ENCODE data around the gene P3H2.

P3H2 gene

DNA sequence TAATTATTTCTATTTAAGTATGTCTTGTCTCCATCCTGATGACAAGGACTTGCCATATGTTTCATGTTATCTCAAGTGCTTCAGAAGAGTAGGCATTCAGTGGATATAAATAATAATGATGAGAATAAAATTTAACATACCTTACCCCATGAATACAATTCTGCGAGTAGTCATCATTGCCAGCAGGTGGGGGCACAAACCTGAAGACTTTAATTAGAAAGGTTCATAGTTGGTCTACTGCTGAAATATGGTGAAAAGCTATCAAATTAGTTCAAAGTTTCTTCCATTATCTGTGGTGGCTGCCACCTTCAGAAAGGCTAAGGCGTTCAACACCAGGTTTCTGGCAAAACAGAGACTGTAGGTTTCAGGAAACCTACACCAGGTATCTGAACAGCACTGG, 100.9 kb downstream of the P3H2 start:
- DNase-seq (ENCODE audit: low spot score) (no peak), FAIRE-seq (no peak)

DNA sequence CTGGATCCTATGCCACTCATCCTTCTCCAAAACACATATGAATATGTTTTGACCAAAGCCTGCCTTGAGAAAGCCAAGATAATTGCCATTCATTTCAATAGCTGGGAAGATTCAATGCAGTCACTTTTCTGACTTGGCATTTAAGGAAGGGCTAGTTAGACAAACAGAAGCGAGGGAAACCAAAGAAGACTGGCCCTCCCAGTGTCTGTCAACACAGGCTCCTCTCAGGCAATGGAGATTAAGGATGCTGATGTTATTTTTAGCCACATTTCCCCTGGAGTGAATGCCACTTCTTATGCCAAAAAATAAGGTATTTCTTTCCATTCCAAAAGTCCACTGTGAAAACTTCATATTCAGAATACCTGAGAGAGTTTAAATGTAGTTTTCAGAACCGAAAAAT, 101.7 kb downstream of the P3H2 start:
- no peak for DNase-seq (ENCODE audit: low spot score)
- no peak for FAIRE-seq

DNA sequence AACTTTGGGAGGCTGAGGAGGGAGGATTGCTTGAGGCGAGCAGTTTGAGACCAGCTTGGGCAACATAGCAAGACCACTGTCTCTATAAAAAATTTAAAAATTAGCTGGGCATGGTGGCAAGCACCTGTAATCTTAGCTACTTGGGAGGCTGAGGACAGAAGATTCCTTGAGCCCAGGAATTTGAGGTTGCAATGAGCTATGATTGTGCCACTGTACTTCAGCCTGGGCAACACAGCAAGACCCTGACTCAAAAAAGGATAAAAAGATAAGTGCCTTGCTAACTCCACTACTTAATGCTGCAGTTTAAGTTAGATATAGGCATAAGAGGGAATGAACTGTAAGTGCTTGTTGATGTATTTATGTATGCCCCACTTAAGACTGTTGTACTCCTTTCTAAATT, 102.2 kb downstream of the P3H2 start:
- no peak for FAIRE-seq

DNA sequence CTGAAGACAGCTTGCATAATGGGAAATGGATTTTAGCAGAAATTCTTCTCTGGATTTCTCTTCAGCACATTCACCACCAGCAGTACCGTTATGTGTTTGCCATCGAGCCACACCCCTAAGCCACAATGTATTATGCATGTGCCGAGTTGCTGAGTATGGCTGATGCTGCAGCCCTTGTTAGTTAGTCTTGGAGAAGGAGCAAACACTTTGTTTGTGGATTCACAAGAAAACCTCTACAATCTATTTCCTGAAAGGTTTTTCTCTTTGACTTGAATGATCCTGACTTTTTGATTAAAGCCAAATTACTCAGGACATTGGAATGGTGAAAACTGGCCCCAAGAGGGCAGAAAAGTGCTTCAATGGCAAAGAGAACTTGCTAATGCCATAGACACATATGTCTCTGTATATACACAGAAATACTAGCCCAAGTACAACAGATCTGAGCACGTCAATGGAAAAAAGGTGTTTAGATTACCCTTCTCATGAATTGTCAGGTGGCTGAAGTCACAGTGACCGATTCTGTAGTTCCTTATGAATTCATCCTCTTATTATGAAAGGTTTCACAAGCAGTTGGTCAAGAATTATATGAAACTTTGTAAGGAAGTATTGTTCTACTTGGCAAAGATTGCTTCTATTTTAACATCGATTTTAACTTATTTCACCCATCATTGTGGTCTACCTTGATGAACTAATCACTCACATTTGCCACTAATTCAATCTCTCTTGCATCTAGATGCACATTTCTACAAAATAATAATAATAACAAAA, 103.0 kb downstream of the P3H2 start:
- peak; percentile 36 for DNase-seq (ENCODE audit: low spot score)
- peak; percentile 76 for FAIRE-seq

More for the DNA sequence above, 102.2 kb downstream of the P3H2 start:
- DNase-seq (ENCODE audit: low spot score): no peak

DNA sequence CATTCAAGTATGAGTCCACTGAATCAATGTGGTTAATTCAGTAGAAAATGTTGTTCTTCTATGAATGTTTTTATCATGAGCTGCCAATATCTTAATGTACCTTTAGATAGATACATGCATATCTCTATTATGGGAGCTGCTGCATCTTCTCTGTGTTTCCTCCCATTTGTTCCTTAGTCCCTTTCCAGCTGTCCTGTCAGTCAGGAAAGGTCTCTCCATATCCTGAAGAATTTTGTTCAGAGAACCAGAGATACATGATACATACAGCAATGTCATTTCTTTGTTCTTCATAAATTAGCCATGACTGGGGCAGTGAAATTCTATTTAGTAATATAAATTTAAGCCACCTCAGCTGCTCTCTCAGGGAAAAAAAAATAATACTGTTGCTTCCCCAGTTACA, 103.7 kb downstream of the P3H2 start:
- no peak for DNase-seq (ENCODE audit: low spot score)

DNA sequence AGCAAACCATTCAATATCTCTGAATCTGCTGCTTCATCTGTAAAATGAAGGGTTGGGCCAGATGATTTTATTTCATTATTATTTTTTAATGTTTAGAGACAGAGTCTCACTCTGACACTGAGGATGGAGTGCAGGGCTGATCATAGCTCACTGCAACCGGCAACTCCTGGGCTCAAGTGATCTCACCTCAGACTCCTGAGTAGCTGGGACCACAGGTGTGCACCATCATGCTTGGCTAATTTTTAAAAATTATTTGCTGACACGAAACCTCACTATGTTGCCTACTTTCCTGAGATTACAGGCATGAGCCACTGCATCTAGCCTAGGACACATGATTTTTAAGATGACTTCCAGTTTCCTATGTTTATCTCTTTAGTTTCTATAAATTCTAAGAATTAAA, 105.8 kb downstream of the P3H2 start:
- DNase-seq (ENCODE audit: low spot score): no peak
- no peak for FAIRE-seq

More for the DNA sequence above, 103.7 kb downstream of the P3H2 start:
- FAIRE-seq: no peak

DNA sequence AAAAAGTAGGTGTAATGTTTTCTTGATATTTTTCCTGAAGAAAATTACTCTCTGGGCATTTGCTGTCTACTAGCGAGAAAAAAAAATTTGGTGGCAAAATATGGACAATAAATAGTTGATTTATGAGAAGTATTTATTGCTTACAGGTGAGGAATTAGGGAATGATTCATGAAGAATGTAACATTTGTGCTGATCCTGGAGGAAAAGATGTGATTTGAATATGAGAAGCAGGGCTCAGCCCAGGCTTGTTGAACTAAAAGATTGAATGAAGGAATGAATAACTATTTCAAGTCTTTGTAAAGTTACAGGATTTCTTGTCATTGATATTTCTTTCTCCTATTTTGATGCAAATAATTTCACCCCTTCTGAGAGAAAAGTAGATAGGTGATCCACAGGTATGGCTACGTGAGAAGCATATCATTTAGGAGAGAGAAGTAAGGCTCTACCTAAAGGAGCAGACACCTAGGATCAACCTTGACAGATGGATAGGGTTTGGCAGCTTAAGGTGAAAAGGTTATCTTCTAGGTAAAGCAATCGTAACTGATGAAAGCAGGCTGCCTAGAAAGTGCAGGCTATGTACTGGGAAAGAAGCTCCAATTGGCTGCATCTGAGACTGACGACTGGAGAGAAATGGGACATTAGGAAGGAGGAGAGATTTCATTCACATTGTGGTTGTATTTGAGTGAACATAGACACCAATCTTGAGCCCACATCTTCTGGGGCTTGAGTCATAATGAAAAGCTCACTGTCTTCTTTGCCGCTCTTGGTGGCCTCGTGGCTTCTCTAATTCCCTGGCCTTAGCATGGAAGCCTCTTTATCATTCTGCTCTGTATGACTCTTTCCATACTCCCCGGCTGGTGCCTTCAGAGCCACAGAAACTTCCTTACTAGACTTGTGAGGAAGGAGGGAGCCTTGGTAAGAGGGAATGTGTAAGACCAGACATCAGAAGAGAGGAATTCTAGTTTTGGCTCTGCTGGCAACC, 106.5 kb downstream of the P3H2 start:
- DNase-seq (ENCODE audit: low spot score) (peak; percentile 60), FAIRE-seq (no peak)

DNA sequence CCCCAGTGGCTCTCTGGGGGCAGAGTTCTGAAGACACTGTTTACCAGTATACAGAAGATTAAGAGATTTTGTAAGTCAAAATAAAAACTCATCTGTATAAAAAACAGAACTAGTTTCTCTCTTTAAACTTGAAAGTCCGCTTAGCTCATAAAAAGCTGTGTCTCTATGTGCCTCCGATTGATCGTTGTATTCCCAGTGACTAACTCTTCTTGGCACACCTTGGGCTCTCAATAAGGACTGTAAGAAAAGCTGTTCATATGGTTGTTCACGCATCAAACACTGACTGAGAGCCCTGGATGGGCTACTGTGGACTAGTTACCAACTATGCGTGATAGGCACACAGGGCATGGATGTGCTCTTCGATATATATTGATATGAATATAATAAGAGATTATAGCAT, 107.9 kb downstream of the P3H2 start:
- FAIRE-seq (no peak), DNase-seq (ENCODE audit: low spot score) (peak; percentile 51)

DNA sequence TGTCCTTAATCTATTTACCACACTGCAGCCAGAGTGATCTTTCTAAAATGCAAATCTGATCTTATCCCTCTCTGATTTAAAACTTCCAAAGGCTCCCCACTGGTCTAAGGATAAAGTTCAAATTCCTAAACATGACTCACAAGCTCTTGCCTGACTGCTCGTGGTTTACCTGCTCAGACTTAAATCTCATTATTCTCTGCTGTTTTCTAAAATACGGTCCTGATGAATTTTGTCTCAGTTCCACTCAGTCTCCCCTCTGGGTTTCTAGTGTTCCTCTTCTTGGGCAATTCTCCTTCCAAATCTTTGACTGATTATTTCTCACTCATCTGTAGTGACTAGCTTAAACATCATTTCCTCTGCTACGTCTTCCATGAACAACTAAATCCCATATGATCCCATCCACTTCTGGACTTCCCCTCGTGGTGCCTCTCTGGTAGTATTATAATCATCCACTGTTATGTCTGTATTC, 108.3 kb downstream of the P3H2 start:
- FAIRE-seq (peak; percentile 96), DNase-seq (ENCODE audit: low spot score) (peak; percentile 90)

DNA sequence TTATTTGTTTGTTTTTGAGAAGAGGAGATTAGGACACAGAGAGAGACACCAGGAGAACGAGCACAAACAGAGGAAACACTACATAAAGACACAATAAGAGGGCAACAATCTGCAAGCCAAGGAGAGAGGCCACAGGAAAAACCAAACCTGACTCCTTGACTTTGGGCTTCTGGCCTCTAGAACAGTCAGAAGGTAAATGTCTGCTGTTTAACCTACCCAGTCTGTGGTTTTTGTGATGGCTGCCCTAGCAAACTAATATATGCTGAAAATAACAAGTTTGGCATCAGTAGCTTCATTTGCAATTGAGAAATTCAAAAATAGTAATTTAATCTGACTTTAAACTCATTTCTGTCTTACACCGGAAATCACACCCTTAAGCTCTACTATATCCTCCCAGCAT, 110.2 kb downstream of the P3H2 start:
- no peak for DNase-seq (ENCODE audit: low spot score)
- FAIRE-seq: no peak

DNA sequence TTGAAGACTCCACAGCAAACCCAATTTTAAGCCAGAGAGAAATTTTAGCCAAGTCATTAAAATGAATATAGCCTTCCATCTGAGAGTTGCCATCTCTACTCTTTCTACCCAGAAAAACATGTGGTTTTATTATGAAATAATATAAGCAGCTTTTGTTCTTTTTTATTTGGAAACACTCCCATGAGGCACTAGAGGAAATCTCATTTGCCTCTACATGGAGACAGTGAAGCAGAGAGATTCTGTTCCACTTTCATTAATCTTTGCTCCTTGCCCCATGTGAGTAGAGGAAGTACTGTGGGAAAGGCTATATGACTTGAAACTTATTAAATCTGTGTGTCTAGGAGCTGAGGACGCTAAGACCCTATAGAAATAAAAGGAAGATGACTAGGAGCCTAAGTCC, 111.1 kb downstream of the P3H2 start:
- FAIRE-seq (no peak), DNase-seq (ENCODE audit: low spot score) (no peak)

DNA sequence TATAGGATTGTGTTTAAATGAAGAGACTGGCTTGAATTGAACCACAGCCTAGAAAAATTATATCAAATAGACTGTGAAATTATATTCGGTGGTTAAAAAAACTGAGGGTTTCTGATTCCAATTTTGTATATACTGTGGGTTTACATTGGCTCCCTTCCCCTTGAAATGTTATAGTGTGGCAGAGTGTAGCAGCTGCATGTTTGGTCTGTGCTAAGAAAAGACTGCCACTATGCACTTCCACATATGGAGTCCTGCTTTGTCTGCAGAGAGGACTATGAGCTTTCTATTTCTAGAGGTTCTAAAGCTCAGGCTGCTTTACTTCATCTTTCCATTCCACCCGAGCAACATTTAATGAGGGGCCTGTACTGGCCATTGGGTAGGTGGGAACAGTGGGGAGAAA, 112.3 kb downstream of the P3H2 start:
- DNase-seq (ENCODE audit: low spot score) (no peak), FAIRE-seq (no peak)

DNA sequence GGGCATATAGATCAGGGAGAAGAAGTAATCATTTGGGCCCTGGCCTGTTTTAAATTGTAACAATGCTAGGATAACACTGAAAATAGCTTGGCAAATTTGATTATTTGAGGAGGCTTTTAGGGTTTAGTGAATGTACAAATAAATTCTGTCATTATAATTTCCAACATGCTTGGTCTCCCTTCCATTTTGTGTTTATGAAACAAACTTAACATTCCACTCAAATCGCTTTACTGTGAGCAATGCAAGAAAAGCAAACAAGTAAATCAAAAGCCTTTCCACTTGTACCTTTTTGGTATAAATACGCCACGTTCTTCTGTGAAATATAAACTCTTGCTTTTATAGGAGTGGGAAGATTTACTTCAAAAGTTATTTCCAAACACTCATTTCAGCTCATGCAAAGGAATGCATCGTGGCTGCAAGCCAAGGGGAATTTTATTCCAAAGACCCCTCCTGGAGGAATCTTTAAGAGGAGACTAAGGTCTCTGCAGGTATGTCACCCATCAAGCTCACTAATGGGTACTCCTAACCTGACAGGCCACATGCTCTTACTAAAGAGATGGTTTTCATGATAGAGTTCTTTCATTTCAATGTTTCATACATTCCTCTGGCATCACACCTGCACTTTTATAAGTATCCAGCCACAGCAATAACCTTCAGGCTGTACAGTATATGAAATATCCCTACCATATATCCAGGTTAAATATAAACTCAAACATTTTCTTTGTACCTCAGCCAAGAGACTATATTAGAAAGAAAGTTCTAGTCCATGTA, 115.2 kb downstream of the P3H2 start:
- DNase-seq (ENCODE audit: low spot score) (no peak), FAIRE-seq (no peak)

DNA sequence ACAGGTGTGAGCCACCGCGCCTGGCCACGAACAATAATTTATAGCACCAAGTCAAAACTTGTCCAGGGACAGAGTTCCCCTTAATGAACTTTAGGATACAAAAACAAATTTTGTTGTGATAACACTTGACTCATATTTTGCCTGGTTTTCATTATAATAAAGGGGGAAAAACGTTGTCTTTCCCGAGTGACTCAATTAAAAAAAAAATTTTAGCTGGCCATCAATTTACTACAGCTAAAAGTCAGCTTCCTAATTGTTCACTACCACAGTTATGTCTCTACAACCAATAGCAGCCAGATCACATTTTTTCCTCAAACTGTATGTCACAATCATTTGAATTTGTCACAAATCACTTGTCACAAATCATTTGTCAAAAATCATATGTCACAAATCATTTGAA, 116.0 kb downstream of the P3H2 start:
- FAIRE-seq (no peak), DNase-seq (ENCODE audit: low spot score) (no peak)

DNA sequence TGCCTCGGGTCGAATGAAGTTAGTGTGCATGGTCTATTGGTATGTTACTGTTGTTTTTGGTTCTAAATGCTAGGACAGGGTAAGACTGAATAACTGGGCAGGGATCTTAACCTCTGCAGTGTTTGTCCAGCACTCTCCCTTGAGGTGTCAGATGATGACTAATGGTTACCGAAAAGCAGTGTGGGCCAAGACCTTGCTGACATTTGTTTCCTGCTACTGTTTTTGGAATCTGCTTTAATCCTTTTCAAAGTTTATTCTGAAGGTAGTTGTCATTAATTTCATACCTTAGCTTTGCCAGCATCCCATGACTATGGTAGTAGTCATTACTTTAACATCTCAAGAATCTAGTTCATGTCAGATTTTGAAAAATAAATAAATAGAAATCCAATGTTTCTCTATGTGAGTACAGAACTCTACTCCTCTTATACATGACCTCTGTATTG, 117.0 kb downstream of the P3H2 start:
- FAIRE-seq (peak; percentile 91), DNase-seq (ENCODE audit: low spot score) (peak; percentile 90)

DNA sequence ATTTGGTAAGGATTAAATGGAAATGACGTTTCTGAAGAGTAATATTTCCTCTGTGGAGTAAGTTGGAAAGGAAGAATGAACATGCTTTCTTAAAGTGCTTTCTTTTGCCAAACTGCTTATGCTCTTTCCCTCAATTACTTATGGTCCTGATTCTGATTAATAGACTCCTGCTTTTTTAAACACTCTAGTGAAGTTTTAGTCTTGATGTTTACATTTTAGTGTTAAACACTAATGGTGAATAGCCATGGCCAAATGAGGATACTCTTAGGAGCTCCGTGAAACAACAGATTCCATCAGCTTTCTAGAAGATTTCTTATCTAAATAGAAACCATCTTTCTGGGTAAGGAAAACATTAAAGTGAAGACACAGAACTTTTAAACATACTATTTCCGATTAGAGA, 117.6 kb downstream of the P3H2 start:
- FAIRE-seq (peak; percentile 21), DNase-seq (ENCODE audit: low spot score) (no peak)

DNA sequence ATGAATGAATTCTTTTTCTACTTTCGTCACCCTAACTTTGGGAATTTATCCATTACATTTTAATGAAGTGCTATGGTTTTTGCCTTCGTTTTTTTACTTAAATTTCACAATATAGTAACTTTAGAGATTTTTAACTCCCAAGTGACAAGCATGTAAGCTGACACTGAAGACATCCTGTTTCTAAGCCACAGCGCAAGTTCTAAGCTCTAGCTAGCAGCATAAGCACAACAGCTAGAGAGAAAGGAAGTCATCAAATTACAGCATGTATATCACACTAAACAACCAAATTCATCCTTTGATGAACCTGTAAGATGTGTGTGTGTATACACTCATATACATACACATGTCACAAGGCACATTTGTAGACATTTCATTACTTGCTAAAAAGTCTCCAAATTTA, 119.3 kb downstream of the P3H2 start:
- FAIRE-seq: no peak
- no peak for DNase-seq (ENCODE audit: low spot score)

DNA sequence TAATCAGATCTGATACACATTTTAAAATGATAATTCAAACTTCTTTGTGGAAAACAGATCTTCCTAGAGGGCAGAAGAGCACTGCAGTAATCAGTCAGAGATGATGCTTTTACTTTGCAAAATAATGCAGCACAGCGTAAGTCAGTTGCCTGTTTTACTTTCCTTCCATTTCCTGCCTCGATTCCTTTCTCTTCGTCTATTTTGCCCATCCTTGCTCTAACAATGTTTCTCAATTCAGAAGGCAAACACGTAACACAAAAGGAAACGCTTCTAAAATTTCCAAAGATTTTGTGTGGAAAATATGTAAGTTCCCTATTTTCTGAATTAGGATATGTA, 119.9 kb downstream of the P3H2 start:
- DNase-seq (ENCODE audit: low spot score) (no peak), FAIRE-seq (no peak)

DNA sequence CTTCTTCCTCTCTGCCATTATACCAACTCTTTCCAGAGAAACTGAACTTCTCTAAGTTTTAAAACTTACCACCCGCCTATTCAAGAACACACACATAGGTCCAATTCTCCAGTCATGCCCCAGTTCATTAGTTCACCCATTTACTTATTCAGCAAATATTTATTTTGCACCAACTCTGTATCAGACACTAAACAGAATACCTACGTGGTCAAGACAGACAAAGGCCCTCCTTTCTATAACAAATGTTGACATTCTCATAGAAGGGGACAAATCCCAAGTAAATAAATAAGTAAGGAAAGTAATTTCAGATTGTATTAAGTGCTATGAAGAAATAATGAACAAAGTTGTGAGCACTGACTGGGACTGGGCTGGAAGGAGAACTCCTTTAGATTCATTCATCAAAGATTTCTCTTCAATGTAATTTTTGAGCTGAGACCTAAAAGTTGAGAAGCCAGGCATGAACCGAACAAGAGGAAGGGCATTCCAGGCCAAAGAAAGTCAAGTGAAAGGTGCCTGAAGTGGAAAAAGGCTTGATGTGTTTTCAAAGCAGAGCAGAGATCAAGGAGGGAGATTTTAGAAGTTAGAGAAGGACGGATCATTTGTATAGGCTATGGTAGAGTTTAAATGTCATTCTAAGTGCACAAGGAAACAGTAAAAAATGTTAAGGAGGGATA, 120.4 kb downstream of the P3H2 start:
- DNase-seq (ENCODE audit: low spot score) (no peak), FAIRE-seq (no peak)

DNA sequence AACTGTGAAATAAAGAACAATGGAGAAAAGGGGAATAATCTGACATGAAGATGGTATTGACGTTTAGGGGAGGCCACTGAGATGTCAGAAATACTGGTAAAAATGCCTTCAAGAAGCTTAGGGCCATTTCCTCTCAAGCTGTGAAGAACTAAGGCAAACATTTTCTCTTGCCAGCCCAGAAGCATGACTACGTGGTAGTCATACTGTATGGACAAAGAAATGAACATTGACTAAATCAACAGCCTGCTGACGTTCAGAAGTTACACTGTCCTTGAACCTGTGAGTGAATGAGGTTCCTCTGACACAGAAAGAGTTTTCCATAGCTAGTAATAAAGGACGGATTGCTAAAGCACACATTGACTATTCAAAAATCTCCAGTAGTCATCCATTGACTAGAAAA, 121.0 kb downstream of the P3H2 start:
- FAIRE-seq: no peak
- no peak for DNase-seq (ENCODE audit: low spot score)

DNA sequence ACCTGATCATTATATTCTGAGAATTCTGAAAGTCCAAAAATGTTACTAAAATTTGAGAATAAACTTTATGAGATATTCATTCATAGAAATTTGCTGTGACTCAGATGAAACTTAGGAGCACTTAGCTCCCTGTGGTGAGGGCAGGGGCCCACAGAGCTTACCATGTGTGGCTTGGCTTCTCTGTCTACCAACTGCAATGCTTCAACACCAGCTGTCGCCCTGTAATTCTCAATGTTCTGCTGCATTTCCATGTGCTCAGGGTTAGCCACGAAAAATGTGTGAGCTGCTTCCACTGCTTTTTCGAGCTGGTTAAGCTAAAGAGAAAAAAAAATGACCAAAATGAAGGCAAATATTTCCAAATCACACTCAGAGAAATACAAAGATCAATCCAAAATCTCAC, 125.6 kb downstream of the P3H2 start:
- DNase-seq (ENCODE audit: low spot score): peak; percentile 32
- no peak for FAIRE-seq
